Measurements from ENCODE around the gene FXYD2. TPM values are rescaled to one million over a fixed set of nuclear protein-coding genes. Genes with fewer than 3 reads are reported as not detected.

FXYD2 gene
- total and polyA plus RNA-seq, 2 donors (not counting 3 experiments of a cell fraction or from before 2014, with no cell fraction given): 0.99 to 1.8 TPM

DNA sequence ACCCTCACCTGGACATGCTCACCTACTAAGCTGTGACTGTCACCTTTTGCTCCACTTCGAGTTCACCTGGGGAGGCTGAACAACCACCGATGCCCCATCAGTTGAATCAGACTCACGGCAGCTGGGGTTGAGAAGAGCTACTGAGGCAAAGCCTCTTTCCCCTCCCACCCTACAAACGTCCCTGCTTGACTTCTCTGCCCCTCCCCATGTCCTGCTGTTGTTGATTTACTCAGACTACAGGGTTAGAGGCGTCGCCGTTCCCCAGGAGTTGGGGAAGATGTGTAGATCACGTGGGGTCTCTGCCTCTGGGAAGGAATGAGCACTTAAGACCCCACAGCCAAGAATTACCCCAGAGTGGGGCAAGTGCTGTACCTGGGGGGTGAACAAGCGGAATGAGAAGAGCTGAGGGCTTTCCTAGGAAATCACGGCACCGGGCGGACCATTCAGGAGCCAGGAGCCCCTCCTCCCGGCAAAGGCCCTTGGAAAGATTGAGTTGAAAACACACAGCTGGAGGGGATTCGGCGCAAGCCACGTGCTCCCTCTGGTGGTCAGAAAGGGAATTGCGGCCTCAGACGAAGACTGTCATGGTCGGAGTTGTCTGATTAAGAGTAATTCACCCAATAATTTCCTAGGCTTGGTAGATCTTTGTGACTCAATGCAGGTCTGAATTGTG is 7.0 kb downstream of the FXYD2 start:
- dilution Hi-C loops (cut with MboI; ENCODE audit: extremely low pct_ligation_motif_present, low sequenced_read_pairs) (no loop called here), intact Hi-C loops (cut with micrococcal nuclease) (loop anchor here (1.0 to 10.0 kb wide), 4 partner anchors 10 to 583 kb away; partner anchors contain the start of genes PCSK7 and RNF214)
- H3K4me2 ChIP-seq (ENCODE audit: insufficient read depth, low read length): peak overlapping the region; percentile 14
- H3K4me3 ChIP-seq (replicated peaks in 1 of 3; ENCODE audit: insufficient read depth in 1 of 3, low read depth in 1 of 3, low read length in 3 of 3): no peak overlapping the region
- FAIRE-seq (peak; percentile 93), DNase-seq (ENCODE audit: low read depth, low spot score) (peak; percentile 88)
- H3K27me3 ChIP-seq (ENCODE audit: control insufficient read depth in 2 of 2, insufficient read depth in 2 of 2, low read length in 2 of 2): peaks cover 0 to 1% of the 10 kb centered on the region in 2 experiments
- H3K36me3 ChIP-seq (ENCODE audit: control insufficient read depth in 2 of 2, extremely low read depth in 1 of 2, insufficient read depth in 2 of 2, low read length in 2 of 2): no peaks in the 10 kb centered on the region
- H3K9me1 ChIP-seq (replicated peaks; ENCODE audit: control insufficient read depth, extremely low read depth, insufficient read depth, low read length): no peaks in the 10 kb centered on the region
- H3K27ac ChIP-seq (ENCODE audit: insufficient read depth, low read depth, low read length): peak overlapping the region; percentile 65
- H4K20me1 ChIP-seq (replicated peaks; ENCODE audit: control insufficient read depth, extremely low read depth, insufficient read depth, low read length): no peaks in the 10 kb centered on the region
- peak overlapping the region; percentile 92 for H2AFZ ChIP-seq (ENCODE audit: low read depth, low read length)
- ChIA-PET POLR2A (no interaction called here), CTCF (interaction anchor here (0.6 to 12.2 kb wide), 31 partner anchors 9 to 586 kb away, joined by 3 to 520 read pairs (median 4); partner anchors contain the start of gene PCSK7)
- no peak for TF ChIP-seq MYC (IDR thresholded peaks at IDR 0.05; ENCODE audit: low read depth, low read length)
- TF ChIP-seq, protein P1, sequence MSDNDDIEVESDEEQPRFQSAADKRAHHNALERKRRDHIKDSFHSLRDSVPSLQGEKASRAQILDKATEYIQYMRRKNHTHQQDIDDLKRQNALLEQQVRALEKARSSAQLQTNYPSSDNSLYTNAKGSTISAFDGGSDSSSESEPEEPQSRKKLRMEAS (IDR thresholded peaks at IDR 0.05; ENCODE audit: insufficient read depth, insufficient read length): peak; percentile 87
- TF ChIP-seq, protein P2, sequence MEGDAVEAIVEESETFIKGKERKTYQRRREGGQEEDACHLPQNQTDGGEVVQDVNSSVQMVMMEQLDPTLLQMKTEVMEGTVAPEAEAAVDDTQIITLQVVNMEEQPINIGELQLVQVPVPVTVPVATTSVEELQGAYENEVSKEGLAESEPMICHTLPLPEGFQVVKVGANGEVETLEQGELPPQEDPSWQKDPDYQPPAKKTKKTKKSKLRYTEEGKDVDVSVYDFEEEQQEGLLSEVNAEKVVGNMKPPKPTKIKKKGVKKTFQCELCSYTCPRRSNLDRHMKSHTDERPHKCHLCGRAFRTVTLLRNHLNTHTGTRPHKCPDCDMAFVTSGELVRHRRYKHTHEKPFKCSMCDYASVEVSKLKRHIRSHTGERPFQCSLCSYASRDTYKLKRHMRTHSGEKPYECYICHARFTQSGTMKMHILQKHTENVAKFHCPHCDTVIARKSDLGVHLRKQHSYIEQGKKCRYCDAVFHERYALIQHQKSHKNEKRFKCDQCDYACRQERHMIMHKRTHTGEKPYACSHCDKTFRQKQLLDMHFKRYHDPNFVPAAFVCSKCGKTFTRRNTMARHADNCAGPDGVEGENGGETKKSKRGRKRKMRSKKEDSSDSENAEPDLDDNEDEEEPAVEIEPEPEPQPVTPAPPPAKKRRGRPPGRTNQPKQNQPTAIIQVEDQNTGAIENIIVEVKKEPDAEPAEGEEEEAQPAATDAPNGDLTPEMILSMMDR (IDR thresholded peaks at IDR 0.05; ENCODE audit: extremely low read depth in 1 of 2, insufficient read depth in 1 of 2, low read depth in 1 of 2, low read length in 2 of 2): peak; percentile 98 to 99
- no TSS peak for BruUV-seq (replicated peaks)
- no peaks in the 10 kb centered on the region for H3K9me3 ChIP-seq (replicated peaks; ENCODE audit: control insufficient read depth, insufficient read depth, low read length)
- no peaks in the 10 kb centered on the region for H3K79me2 ChIP-seq (ENCODE audit: control insufficient read depth, insufficient read depth, low read length)
- no peak overlapping the region for H3K9ac ChIP-seq (replicated peaks; ENCODE audit: extremely low read depth, insufficient read depth, low read length)
- H3K4me1 ChIP-seq (ENCODE audit: control insufficient read depth, extremely low read depth, insufficient read depth, low read length): peaks cover 15% of the 10 kb centered on the region

All from endothelial cell of umbilical vein (primary cell).